HepG2 (cell line): ENCODE measurements around the gene SUDS3. TPM values are rescaled to one million over a fixed set of nuclear protein-coding genes. Genes with fewer than 3 reads are reported as not detected.
A peak's percentile ranks its signal among the peaks of the same experiment; 100 is the strongest.

Experiments used
- BORCS8-MEF2B ChIP-seq: sonication (generic); formaldehyde crosslinking; IDR thresholded peaks from 2 replicates; pipeline ENCODE4 v1.8.0; 2022; ENCODE audit warnings: mild to moderate bottlenecking, missing genetic modification reagents
- ELF3 ChIP-seq: IDR thresholded peaks from 2 replicates; pipeline ENCODE4 v1.6.1; 2016; ENCODE audit warnings: missing genetic modification reagents, missing compliant biosample characterization
- HNRNPK ChIP-seq: fragments of 200-400 bp; formaldehyde crosslinking; IDR thresholded peaks from 2 replicates; pipeline ENCODE4 v1.6.1; 2018; ENCODE audit warnings: low read length, low read depth, moderate library complexity, mild to moderate bottlenecking; ENCODE audit not compliant: poor library complexity, severe bottlenecking
- HOXD1 ChIP-seq: sonication (generic); formaldehyde crosslinking; IDR thresholded peaks from 2 replicates; pipeline ENCODE4 v1.5.0; 2020; ENCODE audit warnings: missing genetic modification reagents
- KDM3A ChIP-seq: IDR thresholded peaks from 2 replicates; pipeline ENCODE4 v1.6.1; 2018; ENCODE audit warnings: low read depth, missing compliant biosample characterization
- MAFF ChIP-seq: IDR thresholded peaks from 2 replicates; pipeline ENCODE4 v1.6.1; 2011; ENCODE audit warnings: low read depth, low read length, improper control_type of control experiment
- RNF2 ChIP-seq: fragments of 450-650 bp; conservative IDR thresholded peaks from 2 replicates; pipeline ENCODE4 v1.6.1; 2016; ENCODE audit warnings: low read depth
- SOX6 ChIP-seq, 2 experiments: fragments of 450-650 bp in 1 of 2; sonication (generic) in 1 of 2; formaldehyde crosslinking in 1 of 2; IDR thresholded peaks; 2 replicates each; pipeline versions ENCODE4 v1.4.0 to v1.6.1; 2017 to 2020; ENCODE audit warnings: antibody characterized with exemption in 1 of 2, mild to moderate bottlenecking in 1 of 2, missing genetic modification reagents in 1 of 2
- TP53 ChIP-seq: sonication (generic); formaldehyde crosslinking; conservative IDR thresholded peaks from 2 replicates; pipeline ENCODE4 v1.4.0; 2020; ENCODE audit warnings: missing genetic modification reagents
- U2AF1 ChIP-seq: fragments of 200-400 bp; formaldehyde crosslinking; optimal IDR thresholded peaks from 2 replicates; pipeline ENCODE3; 2017; ENCODE audit warnings: mild to moderate bottlenecking, low read depth, low read length
- U2AF2 ChIP-seq: fragments of 200-400 bp; formaldehyde crosslinking; IDR thresholded peaks from 2 replicates; pipeline ENCODE4 v1.6.1; 2017; ENCODE audit warnings: low read depth, mild to moderate bottlenecking, low read length
- ZFYVE20 ChIP-seq: sonication (generic); formaldehyde crosslinking; IDR thresholded peaks from 2 replicates; pipeline ENCODE4 v1.8.0; 2023; ENCODE audit warnings: low read depth, mild to moderate bottlenecking, moderate library complexity, missing genetic modification reagents, borderline replicate concordance
- ZNF432 ChIP-seq: sonication (generic); formaldehyde crosslinking; IDR thresholded peaks from 2 replicates; pipeline ENCODE4 v1.5.0; 2020; ENCODE audit warnings: missing genetic modification reagents, mild to moderate bottlenecking, borderline replicate concordance
- ZNF460 ChIP-seq: sonication (generic); formaldehyde crosslinking; IDR thresholded peaks from 2 replicates; pipeline ENCODE4 v1.5.1; 2020; ENCODE audit warnings: missing genetic modification reagents, mild to moderate bottlenecking, borderline replicate concordance
- ZNF552 ChIP-seq: sonication (generic); formaldehyde crosslinking; IDR thresholded peaks from 2 replicates; pipeline ENCODE4 v1.9.0; 2022; ENCODE audit warnings: missing genetic modification reagents, mild to moderate bottlenecking, borderline replicate concordance
- ZSCAN22 ChIP-seq: sonication (generic); formaldehyde crosslinking; IDR thresholded peaks from 2 replicates; pipeline ENCODE4 v1.4.0; 2020; ENCODE audit warnings: mild to moderate bottlenecking, missing genetic modification reagents
- ZSCAN29 ChIP-seq: sonication (generic); formaldehyde crosslinking; conservative IDR thresholded peaks from 2 replicates; pipeline ENCODE4 v1.4.0; 2020; ENCODE audit warnings: mild to moderate bottlenecking, missing genetic modification reagents
- ZSCAN9 ChIP-seq: IDR thresholded peaks from 2 replicates; pipeline ENCODE4 v1.6.1; 2016; ENCODE audit warnings: borderline replicate concordance
- polyA plus RNA-seq, 8 experiments: library from polyadenylated mRNA; depleted of rRNA in 3 of 8; stranded (reverse) in 7 of 8; unstranded in 1 of 8; fragments of >200 nt; fragmentation: Illumina TruSeq in 4 of 8; extraction: Trizol in 4 of 8; gene quantifications; 2 replicates each; pipeline versions ENCODE4 v1.2.1 to v1.2.3, GENCODE V29; 2011 to 2016; ENCODE audit warnings: low read depth in 4 of 8, missing spikeins in 1 of 8, mixed read lengths in 1 of 8; ENCODE audit not compliant: insufficient read depth in 1 of 8
- total RNA-seq, 5 experiments: library from RNA; depleted of rRNA; stranded (reverse); fragments of >200 nt; fragmentation: Illumina TruSeq; extraction: Trizol; gene quantifications; 2 replicates each; pipeline ENCODE4 v1.2.3, GENCODE V29; 2016; ENCODE audit warnings: low read depth in 1 of 5
- TF ChIP-seq, protein P1 (sequence below): sonication (generic); formaldehyde crosslinking; IDR thresholded peaks from 2 replicates; pipeline ENCODE4 v1.4.0; 2020; ENCODE audit warnings: missing genetic modification reagents, borderline replicate concordance
- TF ChIP-seq, protein P2 (sequence below): sonication (generic); formaldehyde crosslinking; IDR thresholded peaks from 2 replicates; pipeline ENCODE4 v1.5.0; 2020; ENCODE audit warnings: missing genetic modification reagents
- TF ChIP-seq, protein P3 (sequence below): sonication (generic); formaldehyde crosslinking; IDR thresholded peaks from 2 replicates; pipeline ENCODE4 v1.5.0; 2020; ENCODE audit warnings: missing genetic modification reagents
- TF ChIP-seq, protein P4 (sequence below): sonication (generic); formaldehyde crosslinking; IDR thresholded peaks from 2 replicates; pipeline ENCODE4 v1.5.1; 2020; ENCODE audit warnings: missing genetic modification reagents, mild to moderate bottlenecking, borderline replicate concordance

The SUDS3 gene
- total and polyA plus RNA-seq, 2 of the 13 experiments (the other 11 are each of a cell fraction or from before 2014, with no cell fraction given), result 20.2 to 33.1 TPM

DNA sequence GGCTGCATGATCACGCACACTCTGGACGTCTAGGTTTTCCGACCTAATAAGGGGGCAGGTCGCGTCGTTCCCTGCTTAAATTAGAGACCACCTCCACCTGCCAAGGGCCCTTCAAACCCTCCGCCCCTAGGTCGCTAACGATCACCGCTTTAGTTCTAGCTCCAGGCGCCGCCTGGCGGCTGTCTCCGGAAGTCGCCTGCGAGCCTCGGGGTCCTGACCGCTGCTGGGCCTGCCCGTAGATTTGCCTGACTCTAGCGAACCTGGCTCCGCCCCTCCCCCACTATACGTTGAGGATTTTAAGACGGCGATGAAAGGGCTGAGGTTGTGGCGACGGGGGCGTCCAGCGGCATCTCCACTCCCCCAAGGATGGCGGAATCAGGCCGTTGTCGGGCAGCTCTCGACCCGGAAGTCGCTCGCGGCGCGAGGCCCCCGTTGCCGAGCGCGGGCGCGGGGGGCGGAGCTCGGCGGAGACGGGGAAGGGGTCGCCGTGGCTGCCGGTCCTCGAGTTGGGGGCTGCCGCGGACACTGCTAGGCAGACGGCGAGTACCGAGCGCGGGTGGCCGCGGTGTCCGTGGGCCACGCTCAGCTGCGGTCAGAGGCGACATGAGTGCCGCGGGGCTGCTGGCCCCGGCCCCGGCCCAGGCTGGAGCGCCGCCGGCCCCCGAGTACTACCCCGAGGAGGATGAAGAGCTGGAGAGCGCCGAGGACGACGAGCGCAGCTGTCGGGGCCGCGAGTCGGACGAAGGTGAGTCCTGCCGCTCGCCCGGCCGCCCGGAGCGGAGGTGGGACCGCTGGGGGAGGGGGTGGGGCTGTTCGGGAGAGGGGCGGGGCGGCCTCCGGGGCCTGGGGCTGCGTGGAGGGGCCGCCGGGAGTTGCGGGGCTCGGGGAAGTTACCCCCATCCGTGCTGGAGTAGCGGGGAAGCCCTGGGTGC is at the start of gene SUDS3 (continued):
- TF ChIP-seq, protein P1, sequence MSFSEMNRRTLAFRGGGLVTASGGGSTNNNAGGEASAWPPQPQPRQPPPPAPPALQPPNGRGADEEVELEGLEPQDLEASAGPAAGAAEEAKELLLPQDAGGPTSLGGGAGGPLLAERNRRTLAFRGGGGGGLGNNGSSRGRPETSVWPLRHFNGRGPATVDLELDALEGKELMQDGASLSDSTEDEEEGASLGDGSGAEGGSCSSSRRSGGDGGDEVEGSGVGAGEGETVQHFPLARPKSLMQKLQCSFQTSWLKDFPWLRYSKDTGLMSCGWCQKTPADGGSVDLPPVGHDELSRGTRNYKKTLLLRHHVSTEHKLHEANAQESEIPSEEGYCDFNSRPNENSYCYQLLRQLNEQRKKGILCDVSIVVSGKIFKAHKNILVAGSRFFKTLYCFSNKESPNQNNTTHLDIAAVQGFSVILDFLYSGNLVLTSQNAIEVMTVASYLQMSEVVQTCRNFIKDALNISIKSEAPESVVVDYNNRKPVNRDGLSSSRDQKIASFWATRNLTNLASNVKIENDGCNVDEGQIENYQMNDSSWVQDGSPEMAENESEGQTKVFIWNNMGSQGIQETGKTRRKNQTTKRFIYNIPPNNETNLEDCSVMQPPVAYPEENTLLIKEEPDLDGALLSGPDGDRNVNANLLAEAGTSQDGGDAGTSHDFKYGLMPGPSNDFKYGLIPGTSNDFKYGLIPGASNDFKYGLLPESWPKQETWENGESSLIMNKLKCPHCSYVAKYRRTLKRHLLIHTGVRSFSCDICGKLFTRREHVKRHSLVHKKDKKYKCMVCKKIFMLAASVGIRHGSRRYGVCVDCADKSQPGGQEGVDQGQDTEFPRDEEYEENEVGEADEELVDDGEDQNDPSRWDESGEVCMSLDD (CRISPR knock-in tag), result no peak
- TF ChIP-seq HOXD1 (CRISPR knock-in tag) (peak; percentile 65; the same call in 1 of the 2 replicates), U2AF2 (no peak), BORCS8-MEF2B (CRISPR knock-in tag) (no peak), ZSCAN9 (CRISPR knock-in tag) (no peak; the same call in 1 of the 2 replicates), ELF3 (CRISPR knock-in tag) (peak; percentile 91), ZFYVE20 (CRISPR knock-in tag) (no peak), HNRNPK (peak; percentile 76), TP53 (CRISPR knock-in tag) (no peak), MAFF (no peak), ZSCAN22 (CRISPR knock-in tag) (no peak), KDM3A (CRISPR knock-in tag) (peak; percentile 85), SOX6 (IDR thresholded peaks at IDR 0.05) (no peak), SOX6 (CRISPR knock-in tag; IDR thresholded peaks at IDR 0.05) (peak; percentile 75), ZNF432 (CRISPR knock-in tag) (no peak), ZNF460 (CRISPR knock-in tag) (no peak), U2AF1 (no peak), RNF2 (no peak; the same call in 1 of the 2 replicates), ZNF552 (no peak), ZSCAN29 (CRISPR knock-in tag) (0 out of 2 replicates have a peak, but pooled peaks have one; percentile 46)
- TF ChIP-seq, protein P2, sequence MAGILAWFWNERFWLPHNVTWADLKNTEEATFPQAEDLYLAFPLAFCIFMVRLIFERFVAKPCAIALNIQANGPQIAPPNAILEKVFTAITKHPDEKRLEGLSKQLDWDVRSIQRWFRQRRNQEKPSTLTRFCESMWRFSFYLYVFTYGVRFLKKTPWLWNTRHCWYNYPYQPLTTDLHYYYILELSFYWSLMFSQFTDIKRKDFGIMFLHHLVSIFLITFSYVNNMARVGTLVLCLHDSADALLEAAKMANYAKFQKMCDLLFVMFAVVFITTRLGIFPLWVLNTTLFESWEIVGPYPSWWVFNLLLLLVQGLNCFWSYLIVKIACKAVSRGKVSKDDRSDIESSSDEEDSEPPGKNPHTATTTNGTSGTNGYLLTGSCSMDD (CRISPR knock-in tag), result no peak
- TF ChIP-seq, protein P3, sequence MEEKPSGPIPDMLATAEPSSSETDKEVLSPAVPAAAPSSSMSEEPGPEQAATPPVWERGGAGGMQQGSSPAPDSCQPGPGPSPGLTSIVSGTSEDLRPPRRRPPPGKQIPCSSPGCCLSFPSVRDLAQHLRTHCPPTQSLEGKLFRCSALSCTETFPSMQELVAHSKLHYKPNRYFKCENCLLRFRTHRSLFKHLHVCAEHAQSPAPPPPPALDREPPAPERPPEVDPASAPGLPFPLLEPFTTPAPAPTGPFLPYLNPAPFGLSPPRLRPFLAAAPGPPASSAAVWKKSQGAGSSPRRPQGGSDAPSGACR, result 0 out of 2 replicates have a peak, but pooled peaks have one; percentile 80
- TF ChIP-seq, protein P4, sequence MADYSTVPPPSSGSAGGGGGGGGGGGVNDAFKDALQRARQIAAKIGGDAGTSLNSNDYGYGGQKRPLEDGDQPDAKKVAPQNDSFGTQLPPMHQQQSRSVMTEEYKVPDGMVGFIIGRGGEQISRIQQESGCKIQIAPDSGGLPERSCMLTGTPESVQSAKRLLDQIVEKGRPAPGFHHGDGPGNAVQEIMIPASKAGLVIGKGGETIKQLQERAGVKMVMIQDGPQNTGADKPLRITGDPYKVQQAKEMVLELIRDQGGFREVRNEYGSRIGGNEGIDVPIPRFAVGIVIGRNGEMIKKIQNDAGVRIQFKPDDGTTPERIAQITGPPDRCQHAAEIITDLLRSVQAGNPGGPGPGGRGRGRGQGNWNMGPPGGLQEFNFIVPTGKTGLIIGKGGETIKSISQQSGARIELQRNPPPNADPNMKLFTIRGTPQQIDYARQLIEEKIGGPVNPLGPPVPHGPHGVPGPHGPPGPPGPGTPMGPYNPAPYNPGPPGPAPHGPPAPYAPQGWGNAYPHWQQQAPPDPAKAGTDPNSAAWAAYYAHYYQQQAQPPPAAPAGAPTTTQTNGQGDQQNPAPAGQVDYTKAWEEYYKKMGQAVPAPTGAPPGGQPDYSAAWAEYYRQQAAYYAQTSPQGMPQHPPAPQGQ (CRISPR knock-in tag), result no peak
